SK-N-SH (cell line): ENCODE data around the gene KCNK18. TPM values are rescaled to one million over a fixed set of nuclear protein-coding genes. Genes with fewer than 3 reads are reported as not detected.

ENCODE experiments used
- CTCF ChIA-PET: fragments of 300-600, 350-600 bp; formaldehyde crosslinking; extraction: SDS; loops from one replicate; lab custom pipeline; 2021; lab: Yijun Ruan, JAX
- POLR2A ChIA-PET: fragments of 350-600 bp; sonication (Branson Sonifier 250); formaldehyde crosslinking; extraction: SDS; loops from one replicate; lab custom pipeline; 2020; ENCODE audit warnings: antibody characterized with exemption, inconsistent platforms; lab: Yijun Ruan, JAX
- DNase-seq: peaks from one replicate; pipeline ENCODE4 v3.0.0; 2012
- H2AFZ ChIP-seq: fragments of 200-600 bp; sonication (generic); 2 replicates; pipeline ENCODE4 v1.8.1; 2016; ENCODE audit warnings: antibody characterized with exemption, mild to moderate bottlenecking, low read depth
- H3F3A ChIP-seq: fragments of 200-600 bp; sonication (generic); replicated peaks from 2 replicates; pipeline ENCODE3; 2016; ENCODE audit warnings: antibody characterized with exemption, mild to moderate bottlenecking; ENCODE audit not compliant: insufficient read depth
- H3K27ac ChIP-seq, 2 experiments: fragments of 200-500 bp in 1 of 2; fragments of 200-600 bp in 1 of 2; sonication (Bioruptor generic) in 1 of 2; sonication (generic), shearing (Covaris generic) in 1 of 2; 2 replicates each; pipeline versions ENCODE4 v1.5.1 to v1.6.1; 2014 to 2016; ENCODE audit warnings: low read depth in 2 of 2, inconsistent platforms in 1 of 2, low read length in 1 of 2, mild to moderate bottlenecking in 1 of 2, mixed read lengths in 1 of 2
- H3K27me3 ChIP-seq: fragments of 200-600 bp; sonication (generic), shearing (Covaris generic); 2 replicates; pipeline ENCODE4 v1.6.1; 2016; ENCODE audit warnings: mixed run types; ENCODE audit not compliant: insufficient read depth
- H3K36me3 ChIP-seq, 2 experiments: fragments of 200-500 bp in 1 of 2; fragments of 200-600 bp in 1 of 2; sonication (Bioruptor generic) in 1 of 2; sonication (generic) in 1 of 2; replicated peaks in 1 of 2; 2 replicates each; pipeline versions ENCODE3 to v1.5.1; 2014 to 2016; ENCODE audit warnings: low read length in 1 of 2, mild to moderate bottlenecking in 1 of 2; ENCODE audit not compliant: insufficient read depth in 2 of 2, control insufficient read depth in 1 of 2
- H3K4me1 ChIP-seq, 2 experiments: fragments of 200-500 bp in 1 of 2; fragments of 200-600 bp in 1 of 2; sonication (Bioruptor generic) in 1 of 2; sonication (generic), shearing (Covaris generic) in 1 of 2; 2 replicates each; pipeline versions ENCODE4 v1.5.1 to v1.6.1; 2014 to 2016; ENCODE audit warnings: low read depth in 1 of 2, low read length in 1 of 2, mixed run types in 1 of 2; ENCODE audit not compliant: insufficient read depth in 2 of 2, control insufficient read depth in 1 of 2
- H3K4me2 ChIP-seq: fragments of 200-600 bp; sonication (generic), shearing (Covaris generic); 2 replicates; pipeline ENCODE4 v1.6.1; 2017; ENCODE audit warnings: mixed run types
- H3K4me3 ChIP-seq, 2 experiments: fragments of 200-500 bp in 1 of 2; fragments of 200-600 bp in 1 of 2; sonication (Bioruptor generic) in 1 of 2; sonication (generic), shearing (Covaris generic) in 1 of 2; 2 replicates each; pipeline versions ENCODE4 v1.5.1 to v1.8.1; 2014 to 2016; ENCODE audit warnings: low read depth in 2 of 2, inconsistent platforms in 1 of 2, low read length in 1 of 2, mild to moderate bottlenecking in 1 of 2, mixed read lengths in 1 of 2, moderate library complexity in 1 of 2
- H3K79me2 ChIP-seq: fragments of 200-600 bp; sonication (generic); 2 replicates; pipeline ENCODE4 v1.8.1; 2017; ENCODE audit warnings: mild to moderate bottlenecking; ENCODE audit not compliant: insufficient read depth
- H3K9ac ChIP-seq: fragments of 200-600 bp; sonication (generic); 2 replicates; pipeline ENCODE4 v1.6.1; 2017; ENCODE audit warnings: mixed run types
- H3K9me2 ChIP-seq: fragments of 200-600 bp; sonication (generic); 2 replicates; pipeline ENCODE4 v1.6.1; 2017; ENCODE audit warnings: mixed run types
- H3K9me3 ChIP-seq: fragments of 200-600 bp; sonication (generic); 2 replicates; pipeline ENCODE4 v1.6.1; 2017; ENCODE audit warnings: mixed run types, mild to moderate bottlenecking, moderate library complexity
- H4K20me1 ChIP-seq: fragments of 200-600 bp; sonication (generic); 2 replicates; pipeline ENCODE4 v1.6.1; 2017; ENCODE audit warnings: mild to moderate bottlenecking, mixed run types; ENCODE audit not compliant: insufficient read depth
- EP300 ChIP-seq, 2 experiments: IDR thresholded peaks; 2 replicates each; pipeline versions ENCODE4 v1.4.0 to v1.6.1; 2012; ENCODE audit warnings: borderline replicate concordance in 1 of 2, low read depth in 1 of 2, low read length in 1 of 2
- GABPA ChIP-seq: IDR thresholded peaks from 2 replicates; pipeline ENCODE4 v1.4.0; 2012; ENCODE audit warnings: low read depth, mild to moderate bottlenecking
- GATA2 ChIP-seq: sonication (generic); formaldehyde crosslinking; IDR thresholded peaks from 2 replicates; pipeline ENCODE4 v1.5.0; 2020; ENCODE audit warnings: mild to moderate bottlenecking, missing genetic modification reagents
- IRF3 ChIP-seq: fragments of 150-350 bp; IDR thresholded peaks from 2 replicates; pipeline ENCODE4 v1.6.1; 2016; ENCODE audit warnings: mild to moderate bottlenecking, low read depth, low read length
- MEF2A ChIP-seq: IDR thresholded peaks from 2 replicates; pipeline ENCODE4 v1.4.0; 2012; ENCODE audit warnings: low read depth, borderline replicate concordance
- PBX3 ChIP-seq: IDR thresholded peaks from 2 replicates; pipeline ENCODE4; 2012
- SIN3A ChIP-seq: IDR thresholded peaks from 2 replicates; pipeline ENCODE4 v1.6.1; 2012; ENCODE audit warnings: low read depth, mild to moderate bottlenecking, low read length, moderate library complexity, borderline replicate concordance
- SMC3 ChIP-seq: IDR thresholded peaks from 2 replicates; pipeline ENCODE4 v1.6.1; 2012; ENCODE audit warnings: low read depth, low read length, improper control_type of control experiment
- TCF12 ChIP-seq: IDR thresholded peaks from 2 replicates; pipeline ENCODE4 v1.4.0; 2012
- TEAD4 ChIP-seq: IDR thresholded peaks from 2 replicates; pipeline ENCODE4 v1.4.0; 2012; ENCODE audit warnings: mild to moderate bottlenecking, borderline replicate concordance; ENCODE audit not compliant: insufficient read depth
- USF2 ChIP-seq: fragments of 150-350 bp; IDR thresholded peaks from 2 replicates; pipeline ENCODE4 v1.6.1; 2017; ENCODE audit warnings: antibody characterized with exemption, low read length, low read depth, borderline replicate concordance
- YY1 ChIP-seq: IDR thresholded peaks from 2 replicates; pipeline ENCODE4 v1.4.0; 2012; ENCODE audit warnings: low read depth, mild to moderate bottlenecking
- ZBTB33 ChIP-seq: IDR thresholded peaks from 2 replicates; pipeline ENCODE4 v1.4.0; 2012; ENCODE audit warnings: low read depth, borderline replicate concordance
- WGBS: methylation state at CpG from one replicate; pipeline ENCODE4 v1.1.6; 2017; ENCODE audit warnings: low lambda C conversion rate; 5-methylcytosine and 5-hydroxymethylcytosine counted together
- polyA plus RNA-seq, 3 experiments: library from polyadenylated mRNA; depleted of rRNA; stranded (reverse); fragments of >200 nt; gene quantifications; 2 replicates each; pipeline ENCODE4 v1.2.3, GENCODE V29; 2012

Gene KCNK18
- polyA plus RNA-seq, 1 of the 3 experiments (the other 2 are of a cell fraction): not detected

GRCh38 chr10:117168729-117169128 lies 28.6 kb upstream of the KCNK18 start:
- no peaks in the 10 kb centered on the region for H3K79me2 ChIP-seq
- H4K20me1 ChIP-seq: no peaks in the 10 kb centered on the region
- peaks cover 85% of the 10 kb centered on the region for H3K27me3 ChIP-seq
- H2AFZ ChIP-seq: no peak overlapping the region
- no peaks in the 10 kb centered on the region for H3K9me3 ChIP-seq
- ChIA-PET POLR2A (no interaction called here), CTCF (interaction anchor here (0.7 to 11.1 kb wide), 36 partner anchors 7 to 569 kb away, joined by 3 to 265 read pairs (median 6); partner anchors contain the start of genes KCNK18 and PNLIPRP2)
- peaks cover 0 to 9% of the 10 kb centered on the region in 2 experiments; a peak in 1 of 4 replicates for H3K4me1 ChIP-seq
- H3K27ac ChIP-seq: no peak overlapping the region
- WGBS: 23% methylated on average over 24 of the region's 25 CpGs
- no peaks in the 10 kb centered on the region for H3K9me2 ChIP-seq
- H3F3A ChIP-seq: no peaks in the 10 kb centered on the region
- H3K4me3 ChIP-seq: no peak overlapping the region
- no peak overlapping the region for H3K9ac ChIP-seq
- no peak for DNase-seq
- no peak overlapping the region for H3K4me2 ChIP-seq
- no peaks in the 10 kb centered on the region for H3K36me3 ChIP-seq
- TF ChIP-seq SIN3A: no peak
- TF ChIP-seq USF2: no peak
- TF ChIP-seq PBX3: no peak
- no peak for TF ChIP-seq GABPA

GRCh38 chr10:117169480-117169879 lies 27.8 kb upstream of the KCNK18 start:
- POLR2A ChIA-PET: no interaction called here
- no peak overlapping the region for H3K27ac ChIP-seq
- peaks cover 85% of the 10 kb centered on the region for H3K27me3 ChIP-seq
- H4K20me1 ChIP-seq: no peaks in the 10 kb centered on the region
- H2AFZ ChIP-seq: no peak overlapping the region
- CTCF ChIA-PET: interaction anchor here (0.8 to 11.1 kb wide), 14 partner anchors 11 to 549 kb away, joined by 3 to 265 read pairs (median 12); partner anchors contain the start of gene PNLIPRP2
- no peak overlapping the region for H3K9ac ChIP-seq
- WGBS: 26% methylated on average over 2 of the region's 2 CpGs
- no peaks in the 10 kb centered on the region for H3K9me2 ChIP-seq
- no peak overlapping the region for H3K4me2 ChIP-seq
- no peak overlapping the region for H3K4me3 ChIP-seq
- TF ChIP-seq SMC3 (no peak), TEAD4 (no peak), YY1 (no peak), ZBTB33 (no peak), TCF12 (no peak), GATA2 (CRISPR knock-in tag) (no peak), MEF2A (no peak), IRF3 (no peak), USF2 (no peak), EP300 (IDR thresholded peaks at IDR 0.05; ENCODE audit: borderline replicate concordance in 1 of 2, low read depth in 1 of 2, low read length in 1 of 2) (no peak), PBX3 (no peak)
- peaks cover 0 to 9% of the 10 kb centered on the region in 2 experiments; a peak in 1 of 4 replicates for H3K4me1 ChIP-seq
- DNase-seq: no peak
- no peaks in the 10 kb centered on the region for H3F3A ChIP-seq
- no peaks in the 10 kb centered on the region for H3K9me3 ChIP-seq
- no peaks in the 10 kb centered on the region for H3K36me3 ChIP-seq
- H3K79me2 ChIP-seq: no peaks in the 10 kb centered on the region
